BE2C (cell line): ENCODE data around the gene CSE1L.
"Not testable (repeated sequence)": the region's sequence is repeated elsewhere in the genome, so short reads cannot be mapped to it uniquely, and the experiment has no call there.

ENCODE experiments used
- DNase-seq: peaks from one replicate; pipeline ENCODE4 v3.0.0-alpha.2; 2020
- H3K27me3 ChIP-seq: fragments of 250-450 bp; sonication (Bioruptor Pico); 2 replicates; pipeline ENCODE4 v1.5.1; 2020; ENCODE audit warnings: mild to moderate bottlenecking
- H3K36me3 ChIP-seq: fragments of 250-450 bp; sonication (Bioruptor Pico); 2 replicates; pipeline ENCODE4 v1.5.1; 2020; ENCODE audit warnings: mild to moderate bottlenecking
- H3K4me1 ChIP-seq: fragments of 250-450 bp; sonication (Bioruptor Pico); 2 replicates; pipeline ENCODE4 v1.5.1; 2020
- H3K4me3 ChIP-seq: 2 replicates; pipeline ENCODE4 v1.5.1; 2011; ENCODE audit warnings: low read depth, low read length
- H3K9me3 ChIP-seq: fragments of 250-450 bp; sonication (Bioruptor Pico); 2 replicates; pipeline ENCODE4 v1.5.1; 2020
- TF ChIP-seq, protein P1 (sequence below): IDR thresholded peaks from 2 replicates; pipeline ENCODE4 v1.5.1; 2012; ENCODE audit warnings: mild to moderate bottlenecking, low read depth, low read length

Gene CSE1L

GRCh38 chr20:49091762-49092161 lies 45.6 kb downstream of the CSE1L start:
- TF ChIP-seq, protein P1, sequence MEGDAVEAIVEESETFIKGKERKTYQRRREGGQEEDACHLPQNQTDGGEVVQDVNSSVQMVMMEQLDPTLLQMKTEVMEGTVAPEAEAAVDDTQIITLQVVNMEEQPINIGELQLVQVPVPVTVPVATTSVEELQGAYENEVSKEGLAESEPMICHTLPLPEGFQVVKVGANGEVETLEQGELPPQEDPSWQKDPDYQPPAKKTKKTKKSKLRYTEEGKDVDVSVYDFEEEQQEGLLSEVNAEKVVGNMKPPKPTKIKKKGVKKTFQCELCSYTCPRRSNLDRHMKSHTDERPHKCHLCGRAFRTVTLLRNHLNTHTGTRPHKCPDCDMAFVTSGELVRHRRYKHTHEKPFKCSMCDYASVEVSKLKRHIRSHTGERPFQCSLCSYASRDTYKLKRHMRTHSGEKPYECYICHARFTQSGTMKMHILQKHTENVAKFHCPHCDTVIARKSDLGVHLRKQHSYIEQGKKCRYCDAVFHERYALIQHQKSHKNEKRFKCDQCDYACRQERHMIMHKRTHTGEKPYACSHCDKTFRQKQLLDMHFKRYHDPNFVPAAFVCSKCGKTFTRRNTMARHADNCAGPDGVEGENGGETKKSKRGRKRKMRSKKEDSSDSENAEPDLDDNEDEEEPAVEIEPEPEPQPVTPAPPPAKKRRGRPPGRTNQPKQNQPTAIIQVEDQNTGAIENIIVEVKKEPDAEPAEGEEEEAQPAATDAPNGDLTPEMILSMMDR = no peak
- Histone ChIP-seq H3K36me3 (peaks cover 88% of the 10 kb centered on the region), H3K4me1 (no peaks in the 10 kb centered on the region), H3K4me3 (no peak overlapping the region), H3K9me3 (no peaks in the 10 kb centered on the region), H3K27me3 (no peaks in the 10 kb centered on the region)
- no peak for DNase-seq

GRCh38 chr20:49096203-49096730 lies 50.2 kb downstream of the CSE1L start:
- no peaks in the 10 kb centered on the region for H3K4me1 ChIP-seq
- H3K4me3 ChIP-seq = no peak overlapping the region
- H3K36me3 ChIP-seq = peaks cover 84% of the 10 kb centered on the region
- TF ChIP-seq, protein P1 = no peak
- H3K9me3 ChIP-seq = no peaks in the 10 kb centered on the region
- DNase-seq = no peak
- no peaks in the 10 kb centered on the region for H3K27me3 ChIP-seq

- no peaks in the 10 kb centered on the region for H3K9me3 ChIP-seq
- no peak for DNase-seq
- H3K4me1 ChIP-seq = no peaks in the 10 kb centered on the region
- H3K4me3 ChIP-seq = no peak overlapping the region
- peaks cover 83% of the 10 kb centered on the region for H3K36me3 ChIP-seq
- H3K27me3 ChIP-seq = no peaks in the 10 kb centered on the region
- TF ChIP-seq, protein P1 = no peak
These were observed 51.0 kb downstream of the CSE1L start for GRCh38 chr20:49097159-49097558.

DNA sequence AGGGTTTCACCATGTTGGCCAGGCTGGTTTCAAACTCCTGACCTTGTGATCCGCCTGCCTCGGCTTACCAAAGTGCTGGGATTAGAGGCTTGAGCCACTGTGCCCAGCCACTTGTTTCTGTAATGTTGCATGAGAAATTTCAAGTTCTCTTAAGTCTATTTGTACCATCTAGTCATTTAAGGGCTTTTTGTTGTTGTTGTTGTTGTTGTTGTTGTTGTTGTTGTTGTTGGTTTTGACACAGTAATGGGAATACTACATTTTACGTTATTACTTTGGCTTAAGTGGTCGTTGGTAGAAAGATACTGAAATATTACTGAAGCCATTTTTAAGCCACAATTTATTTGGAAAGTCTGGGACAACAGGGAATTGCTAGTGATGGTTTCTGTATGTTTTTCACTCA lies 52.0 kb downstream of the CSE1L start:
- H3K9me3 ChIP-seq = no peaks in the 10 kb centered on the region
- H3K4me3 ChIP-seq = no peak overlapping the region
- H3K27me3 ChIP-seq = no peaks in the 10 kb centered on the region
- TF ChIP-seq, protein P1 = no peak
- H3K36me3 ChIP-seq = peaks cover 85% of the 10 kb centered on the region
- H3K4me1 ChIP-seq = no peaks in the 10 kb centered on the region
- no peak for DNase-seq

- TF ChIP-seq, protein P1 = no peak
- no peak overlapping the region for H3K4me3 ChIP-seq
- peaks cover 90% of the 10 kb centered on the region for H3K36me3 ChIP-seq
These were observed 52.9 kb downstream of the CSE1L start for GRCh38 chr20:49099011-49099410.

GRCh38 chr20:49100292-49100691 lies 54.2 kb downstream of the CSE1L start:
- not testable (repeated sequence) for H3K9me3 ChIP-seq, DNase-seq, H3K4me1 ChIP-seq, H3K27me3 ChIP-seq, H3K4me3 ChIP-seq
- H3K36me3 ChIP-seq = peaks cover 93% of the 10 kb centered on the region

More at GRCh38 chr20:49099011-49099410, 52.9 kb downstream of the CSE1L start:
- Histone ChIP-seq H3K4me1 (no peaks in the 10 kb centered on the region), H3K27me3 (no peaks in the 10 kb centered on the region), H3K9me3 (no peaks in the 10 kb centered on the region)
- DNase-seq = no peak

DNA sequence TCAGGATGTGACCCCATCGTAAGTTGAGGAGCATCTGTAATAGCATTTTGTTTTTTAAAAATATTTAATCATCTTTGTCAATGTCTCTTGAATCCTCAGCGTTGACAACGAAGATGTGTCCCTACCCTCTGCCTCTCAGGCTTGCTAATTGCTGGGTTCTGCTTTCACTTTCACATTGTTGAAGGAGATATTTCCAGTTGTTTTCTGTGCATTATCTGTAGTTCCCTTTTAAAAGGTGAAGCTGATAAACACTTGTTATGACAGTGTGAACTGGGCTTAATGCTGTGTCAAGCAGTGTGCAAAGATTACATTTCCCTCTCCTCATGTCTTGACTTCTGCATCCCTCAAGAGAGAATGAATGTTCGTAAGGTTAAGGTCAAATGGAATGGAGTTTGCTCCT lies 54.9 kb downstream of the CSE1L start:
- Histone ChIP-seq H3K9me3 (no peaks in the 10 kb centered on the region), H3K4me1 (no peaks in the 10 kb centered on the region), H3K27me3 (no peaks in the 10 kb centered on the region), H3K4me3 (no peak overlapping the region), H3K36me3 (peaks cover 91% of the 10 kb centered on the region)
- DNase-seq = no peak
- TF ChIP-seq, protein P1 = no peak
